Measurements from ENCODE around the gene SLC35F3.
"Not testable (repeated sequence)": the region's sequence is repeated elsewhere in the genome, so short reads cannot be mapped to it uniquely, and the experiment has no call there.

Gene SLC35F3

DNA sequence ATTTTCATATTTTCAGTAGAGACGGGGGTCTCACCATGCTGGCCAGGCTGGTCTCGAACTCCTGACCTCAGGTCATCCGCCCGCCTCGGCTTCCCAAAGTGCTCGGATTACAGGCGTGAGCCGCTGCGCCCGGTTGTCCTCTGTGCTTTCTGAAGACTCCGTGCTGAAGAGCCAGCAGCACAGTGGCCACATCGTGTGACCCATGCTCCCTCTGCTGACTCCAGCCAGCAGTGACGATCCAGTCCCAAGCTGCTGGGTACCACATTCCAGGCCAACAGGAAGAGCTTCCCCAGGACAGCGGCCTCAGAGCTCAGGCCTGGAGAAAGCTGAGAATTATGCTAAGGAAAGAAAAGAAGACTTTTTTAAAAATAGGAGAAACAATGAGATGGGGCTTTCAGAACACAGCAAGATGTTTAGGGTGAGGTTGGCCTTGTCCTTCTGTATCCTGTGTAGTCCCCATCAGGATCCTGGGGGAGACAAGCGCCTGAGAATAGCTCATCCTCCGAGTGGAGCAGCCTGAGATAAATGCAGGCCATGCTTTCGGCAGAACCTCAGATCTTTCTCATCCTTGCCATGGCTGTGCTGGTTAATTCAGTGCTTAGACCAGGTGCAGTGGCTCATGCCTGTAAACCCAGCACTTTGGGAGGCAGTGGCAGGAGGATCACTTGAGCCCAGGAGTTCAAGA is 207.1 kb downstream of the SLC35F3 start:
- DNase-seq: no peak

- peak; percentile 3 for DNase-seq
Observed at GRCh38 chr1:234114648-234115307, 210.3 kb downstream of the SLC35F3 start.

GRCh38 chr1:234118911-234119310 is 214.4 kb downstream of the SLC35F3 start:
- no peak for DNase-seq

DNA sequence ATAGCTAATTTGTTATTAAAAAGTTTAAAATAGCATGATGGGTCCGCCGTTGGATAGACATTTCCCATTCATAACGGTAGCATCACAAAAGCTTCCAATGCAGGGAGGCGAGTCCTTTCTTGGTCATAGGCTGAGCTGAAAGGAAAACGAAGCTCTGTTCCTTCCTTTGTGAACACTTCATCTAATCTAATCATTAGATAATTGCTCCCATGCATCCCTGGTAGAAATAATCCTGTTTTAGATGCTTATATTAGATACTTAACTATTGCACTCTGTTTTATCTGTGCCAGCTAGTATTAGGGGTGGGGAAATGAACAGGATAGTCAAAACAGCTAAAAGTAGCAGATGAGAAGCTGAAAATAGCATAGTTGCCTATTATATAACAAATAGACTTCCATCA is 215.0 kb downstream of the SLC35F3 start:
- no peak for DNase-seq

DNA sequence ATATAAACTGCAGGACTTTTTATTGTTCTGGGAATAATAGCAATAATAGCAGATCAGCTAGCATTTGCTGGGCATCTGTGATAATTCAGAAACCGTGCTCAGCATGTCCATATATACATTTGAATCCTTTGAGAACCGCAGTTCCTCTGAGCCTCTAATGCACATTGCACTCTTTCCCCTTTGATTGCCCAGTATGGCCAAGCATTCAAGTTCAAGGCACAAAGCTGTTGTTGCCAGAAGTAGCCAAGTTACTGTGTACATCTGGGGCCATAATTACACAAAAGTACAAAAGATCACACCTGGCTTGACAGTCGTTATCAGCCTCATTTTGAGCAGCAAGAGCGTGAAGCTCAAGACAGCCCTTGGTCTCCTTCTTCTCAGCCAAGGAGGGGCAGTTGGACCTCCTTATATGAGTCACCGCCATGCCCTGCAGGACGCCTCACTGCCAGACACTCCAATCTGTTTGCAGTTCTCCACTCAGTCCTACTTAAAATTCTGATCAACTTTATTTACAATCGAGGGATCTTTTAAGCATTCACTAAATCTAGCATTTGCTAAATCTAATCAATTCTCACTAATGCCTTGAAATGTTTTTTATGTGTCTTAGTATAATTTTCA is 216.0 kb downstream of the SLC35F3 start:
- DNase-seq: no peak

DNA sequence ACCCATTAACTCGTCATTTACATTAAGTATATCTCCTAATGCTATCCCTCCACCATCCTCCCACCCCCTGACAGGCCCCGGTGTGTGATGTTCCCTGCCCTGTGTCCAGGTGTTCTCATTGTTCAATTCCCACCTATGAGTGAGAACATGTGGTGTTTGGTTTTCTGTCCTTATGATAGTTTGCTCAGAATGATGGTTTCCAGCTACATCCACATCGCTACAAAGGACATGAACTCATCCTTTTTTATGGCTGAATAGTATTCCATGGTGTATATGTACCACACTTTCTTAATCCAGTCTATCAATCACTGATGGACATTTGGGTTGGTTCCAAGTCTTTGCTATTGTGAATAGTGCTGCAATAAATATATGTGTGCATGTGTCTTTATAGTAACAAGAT is 217.2 kb downstream of the SLC35F3 start:
- DNase-seq: not testable (repeated sequence)

DNA sequence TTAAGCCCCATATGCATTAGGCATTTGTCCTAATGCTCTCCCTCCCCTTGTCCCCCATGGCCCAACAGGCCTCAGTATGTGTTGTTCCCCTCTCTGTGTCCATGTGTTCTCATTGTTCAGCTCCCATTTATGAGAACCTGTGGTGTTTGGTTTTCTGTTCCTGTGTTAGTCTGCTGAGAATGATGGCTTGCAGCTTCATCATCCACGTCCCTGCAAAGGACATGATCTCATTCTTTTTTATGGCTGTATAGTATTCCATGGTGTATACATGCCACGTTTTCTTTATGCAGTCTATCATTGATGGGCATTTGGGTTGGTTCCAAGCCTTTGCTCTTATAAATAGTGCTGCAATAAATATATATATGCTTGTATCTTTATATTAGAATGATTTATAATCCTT is 218.1 kb downstream of the SLC35F3 start:
- not testable (repeated sequence) for DNase-seq

- no peak for DNase-seq
Observed at GRCh38 chr1:234123867-234124266, 219.4 kb downstream of the SLC35F3 start.

DNA sequence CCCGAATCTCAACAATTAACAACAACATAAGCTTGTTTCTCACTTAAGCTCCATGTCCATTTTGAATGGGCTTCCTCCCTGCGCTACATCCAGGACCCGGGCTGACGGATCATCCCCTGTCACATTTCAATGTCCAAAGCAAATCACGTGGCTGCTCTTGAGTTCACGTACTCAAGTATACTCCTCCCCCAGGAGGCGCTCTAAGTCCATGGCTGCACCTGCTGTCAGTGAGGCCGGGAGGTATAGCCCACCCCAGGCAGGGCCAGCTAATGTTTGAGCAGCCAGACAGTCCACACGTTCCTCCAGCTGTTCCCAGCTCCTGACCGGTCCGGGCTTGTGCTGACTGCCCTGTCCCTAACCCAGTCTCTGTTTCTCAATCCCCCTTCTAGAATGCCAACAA is 220.8 kb downstream of the SLC35F3 start:
- peak; percentile 8 for DNase-seq

DNA sequence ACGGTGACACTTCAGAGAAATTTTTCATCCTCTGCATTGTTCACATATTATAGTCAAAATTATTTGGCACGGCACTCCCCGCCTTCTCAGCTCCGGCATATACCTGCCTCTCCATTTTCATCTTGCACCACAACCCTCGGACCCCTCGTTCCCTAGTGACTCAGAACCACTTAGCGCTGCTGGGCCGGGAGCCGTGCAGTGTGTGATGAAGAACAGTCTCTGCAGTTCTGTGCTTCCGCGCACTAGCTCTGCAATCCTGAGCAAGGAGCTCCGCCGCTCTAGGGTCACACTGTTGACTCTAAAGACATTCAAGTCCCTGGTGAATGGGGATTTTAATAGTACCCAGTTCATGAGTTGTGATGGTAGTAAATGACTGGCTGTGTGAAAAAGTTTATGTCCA is 221.2 kb downstream of the SLC35F3 start:
- DNase-seq: no peak

- DNase-seq: no peak
Observed at GRCh38 chr1:234127026-234127671, 222.7 kb downstream of the SLC35F3 start.

DNA sequence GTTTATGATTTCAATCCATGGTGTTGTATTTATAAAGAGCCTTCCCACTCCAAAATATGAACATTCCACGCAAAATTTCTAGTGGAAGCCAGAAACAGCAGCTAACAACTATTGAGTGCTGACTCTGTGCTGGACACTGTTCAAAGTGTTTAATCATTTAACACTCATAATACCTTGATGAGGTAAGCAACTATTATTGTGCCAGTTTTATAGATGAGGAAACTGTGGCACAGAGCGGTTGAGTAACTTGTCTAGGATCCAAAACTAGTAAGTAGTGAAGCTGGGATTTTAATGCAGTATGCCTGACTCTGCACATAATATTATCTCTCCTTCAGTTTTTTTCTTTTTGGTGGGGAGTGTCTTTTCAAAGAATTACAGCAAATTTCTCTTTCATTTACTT is 228.3 kb downstream of the SLC35F3 start:
- DNase-seq: no peak

GRCh38 chr1:234134878-234135277 is 230.4 kb downstream of the SLC35F3 start:
- DNase-seq: no peak

- no peak for DNase-seq
Observed at GRCh38 chr1:234135501-234135900, 231.0 kb downstream of the SLC35F3 start.

DNA sequence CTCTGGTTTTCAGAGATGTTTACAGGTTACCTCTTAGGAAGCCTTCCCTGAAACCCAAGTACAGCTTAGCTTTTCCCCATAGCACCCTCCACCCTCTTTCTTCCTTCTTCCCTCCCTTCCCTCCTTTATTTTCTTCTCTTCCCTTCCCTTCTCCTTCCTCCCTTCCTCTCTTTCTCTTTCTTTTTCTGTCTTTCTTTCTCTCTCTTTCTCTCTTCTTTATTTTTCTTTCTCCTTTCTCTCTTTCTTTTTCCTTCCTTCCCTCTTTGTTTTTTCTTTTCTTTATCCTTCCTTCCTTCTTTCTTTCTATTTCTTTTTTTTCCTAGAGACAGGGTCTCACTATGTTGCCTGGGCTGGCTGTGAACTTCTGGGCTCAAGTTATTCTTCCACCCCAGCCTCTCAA is 231.6 kb downstream of the SLC35F3 start:
- no peak for DNase-seq

DNA sequence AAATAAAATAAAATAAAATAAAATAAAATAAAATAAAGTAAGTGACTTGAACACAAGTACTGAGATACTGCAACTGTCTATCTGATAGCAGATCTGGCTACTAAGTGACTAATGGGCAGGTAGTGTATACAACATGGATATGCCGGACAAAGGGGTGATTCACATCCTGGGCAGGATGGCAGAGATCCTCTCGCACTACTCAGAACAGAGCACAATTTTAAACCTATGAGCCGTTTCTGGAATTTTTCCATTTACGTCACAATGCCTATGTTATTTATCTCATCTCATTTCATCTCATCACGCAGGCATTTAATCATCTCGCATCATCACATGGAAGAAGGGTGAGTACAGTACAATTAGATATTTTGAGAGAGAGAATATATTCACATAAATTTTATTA is 235.5 kb downstream of the SLC35F3 start:
- no peak for DNase-seq

DNA sequence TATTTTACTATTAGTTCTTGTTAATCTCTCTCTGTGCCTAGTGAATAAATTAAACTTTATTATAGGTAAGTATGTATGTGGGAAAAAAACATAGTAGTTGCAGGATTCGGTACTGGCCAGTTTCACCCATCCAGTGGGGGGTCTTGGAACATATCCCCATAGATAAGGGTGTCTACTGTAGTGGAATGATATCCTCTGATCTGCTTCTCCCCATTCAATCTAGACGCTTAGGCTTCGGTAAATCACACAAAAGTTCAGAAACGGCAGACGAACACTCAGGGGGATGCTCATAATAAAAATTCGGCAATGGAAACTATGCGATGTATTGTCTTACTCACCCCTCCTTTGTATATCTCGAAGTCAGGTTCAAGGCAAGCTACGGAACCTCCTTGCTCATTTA is 235.9 kb downstream of the SLC35F3 start:
- DNase-seq: no peak

GRCh38 chr1:234141006-234141405 is 236.5 kb downstream of the SLC35F3 start:
- DNase-seq: no peak

DNA sequence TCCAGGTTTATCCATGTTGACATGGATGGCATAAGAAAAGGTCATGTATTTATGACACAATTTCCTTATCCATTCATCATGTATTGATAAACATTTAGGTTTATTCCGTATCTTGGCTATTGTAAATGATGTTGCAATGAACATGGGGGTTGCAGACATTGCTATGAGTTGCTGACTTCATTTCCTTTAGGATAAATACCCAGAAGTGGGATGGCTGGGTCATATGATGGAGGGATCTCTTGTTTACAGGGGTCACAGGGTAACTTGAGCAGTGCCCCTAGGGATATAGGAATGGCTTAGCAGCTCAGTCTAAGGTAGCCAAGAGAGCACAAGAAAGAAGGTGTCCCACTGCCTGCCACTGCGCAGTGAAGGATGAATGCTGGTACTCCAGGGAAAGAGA is 239.2 kb downstream of the SLC35F3 start:
- no peak for DNase-seq

DNA sequence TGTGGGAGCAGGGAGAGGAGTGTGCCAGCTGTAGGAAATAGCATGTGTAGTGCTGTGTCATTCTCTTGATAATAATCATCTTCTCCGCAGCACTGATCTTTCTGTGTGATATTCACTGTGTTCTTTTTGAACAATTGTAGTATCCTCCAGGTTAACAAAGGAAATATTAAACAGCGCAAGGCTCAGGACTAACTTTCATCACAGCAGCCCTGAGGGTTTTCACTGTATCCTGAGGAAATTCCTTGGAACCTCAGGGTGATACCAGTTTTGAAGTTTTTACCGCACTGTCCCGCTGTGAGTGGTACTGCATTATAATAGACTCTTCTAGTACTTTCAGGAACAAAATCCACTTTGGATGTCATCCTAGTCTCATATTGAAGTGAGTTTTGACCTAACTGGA is 240.4 kb downstream of the SLC35F3 start:
- DNase-seq: no peak

GRCh38 chr1:234148350-234148749 is 243.9 kb downstream of the SLC35F3 start:
- DNase-seq: no peak

DNA sequence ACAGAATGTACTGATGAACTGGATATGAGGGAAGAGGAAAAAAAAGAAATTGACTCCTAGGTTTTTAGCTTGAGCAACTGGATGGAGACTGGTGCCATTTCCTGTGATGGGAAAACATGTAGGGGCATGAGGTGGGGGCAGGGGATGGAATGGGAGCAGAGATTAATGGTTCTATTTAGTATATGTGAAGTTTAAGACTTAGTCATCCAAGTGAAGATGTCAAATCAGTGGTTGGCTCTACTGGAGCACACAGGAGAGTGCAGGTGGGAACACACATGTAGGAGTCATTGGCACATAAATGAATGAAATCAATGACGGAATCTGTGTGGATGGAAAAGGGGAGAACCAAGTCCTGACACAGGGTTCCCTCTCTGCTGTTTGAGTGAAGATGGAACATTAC is 244.3 kb downstream of the SLC35F3 start:
- DNase-seq: no peak

DNA sequence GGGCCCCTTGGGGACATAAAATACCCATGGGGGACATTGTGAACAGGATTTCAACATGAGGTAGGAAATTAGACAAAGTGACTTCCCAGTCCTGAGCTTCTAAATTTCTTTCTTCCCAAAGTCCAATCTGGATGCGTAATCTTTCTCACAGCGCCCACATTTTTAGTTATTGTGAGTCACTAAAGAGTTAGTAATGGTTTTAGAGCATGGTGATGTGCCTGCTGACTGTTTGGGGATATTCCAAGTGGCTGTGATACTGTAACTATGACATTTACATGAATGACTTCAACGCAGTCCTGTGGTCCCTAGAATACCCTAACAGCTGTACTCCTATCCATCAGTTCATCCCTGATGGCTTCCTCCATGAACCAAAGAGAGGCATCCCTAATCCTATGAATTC is 244.7 kb downstream of the SLC35F3 start:
- DNase-seq: no peak

DNA sequence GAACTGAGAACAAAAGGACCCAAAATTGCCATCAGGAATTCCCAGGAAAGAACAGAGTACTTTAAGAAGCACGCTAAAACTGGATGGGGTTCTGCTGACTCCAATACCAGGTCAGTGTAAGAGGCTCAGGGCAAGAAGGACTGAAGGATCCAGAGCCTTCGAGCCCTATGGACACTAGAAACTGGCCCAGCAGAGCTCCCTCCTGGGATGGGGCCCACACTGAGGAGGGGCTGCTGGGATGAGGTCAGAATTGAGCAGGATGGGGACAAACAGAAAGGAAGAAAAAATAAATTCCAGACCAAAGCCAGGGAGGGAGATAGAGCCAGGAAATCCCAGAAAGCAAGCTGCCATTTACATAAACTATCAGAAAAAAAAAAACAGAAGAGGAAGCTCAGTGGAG is 246.4 kb downstream of the SLC35F3 start:
- no peak for DNase-seq

All from activated CD4-positive, alpha-beta T cell treated with anti-CD3 and anti-CD28 coated beads, Interleukin-2, amount 50 U/mL, for 1 hour (primary cell).